Activated naive CD8-positive, alpha-beta T cell treated with anti-CD3 and anti-CD28 coated beads for 36 hours (primary cell): Measurements from ENCODE around the gene OTOG. TPM values are rescaled to one million over a fixed set of nuclear protein-coding genes. Genes with fewer than 3 reads are reported as not detected.

ENCODE experiments used
- DNase-seq: peaks from one replicate; pipeline ENCODE4 v3.0.0; 2021
- H3K27ac Mint-ChIP-seq: one replicate; pipeline ENCODE4 v1.8.0; 2022; ENCODE audit warnings: mild to moderate bottlenecking, moderate library complexity, mixed read lengths
- H3K27me3 Mint-ChIP-seq: one replicate; pipeline ENCODE4 v1.8.0; 2022; ENCODE audit warnings: mild to moderate bottlenecking, mixed read lengths
- H3K36me3 Mint-ChIP-seq: one replicate; pipeline ENCODE4 v1.8.0; 2021; ENCODE audit warnings: mild to moderate bottlenecking, mixed read lengths
- H3K4me1 Mint-ChIP-seq: one replicate; pipeline ENCODE4 v1.8.0; 2021; ENCODE audit warnings: mixed read lengths
- H3K4me3 Mint-ChIP-seq: one replicate; pipeline ENCODE4 v1.8.0; 2022; ENCODE audit warnings: mild to moderate bottlenecking, moderate library complexity, mixed read lengths
- H3K9me3 Mint-ChIP-seq: one replicate; pipeline ENCODE4 v1.8.0; 2022; ENCODE audit warnings: mixed read lengths
- total RNA-seq, 2 experiments: library from RNA; stranded (reverse); gene quantifications; one replicate each; pipeline ENCODE4 v1.2.3, GENCODE V29; 2021

Gene OTOG
- total RNA-seq, 2 experiments from 2014 or later, result not detected

- Mint-ChIP-seq H3K36me3 (no peaks in the 10 kb centered on the region), H3K27me3 (peaks cover 41% of the 10 kb centered on the region), H3K9me3 (no peaks in the 10 kb centered on the region), H3K4me1 (peaks cover 2% of the 10 kb centered on the region), H3K27ac (no peak overlapping the region), H3K4me3 (no peak overlapping the region)
- no peak for DNase-seq
Observed at GRCh38 chr11:17543041-17543440, 4.0 kb upstream of the OTOG start.

GRCh38 chr11:17543574-17544180 lies 3.4 kb upstream of the OTOG start:
- Mint-ChIP-seq H3K27me3 (peaks cover 41% of the 10 kb centered on the region), H3K27ac (no peak overlapping the region), H3K4me3 (no peak overlapping the region), H3K9me3 (no peaks in the 10 kb centered on the region), H3K4me1 (peaks cover 2% of the 10 kb centered on the region), H3K36me3 (no peaks in the 10 kb centered on the region)
- DNase-seq, result no peak

GRCh38 chr11:17544181-17544622 lies 2.9 kb upstream of the OTOG start, which contains the start of gene USH1C:
Gene USH1C, minus strand, starts transcription at chr11:17544416. Its CDS starts 109 bp downstream, at chr11:17544307.
- peaks cover 47% of the 10 kb centered on the region for H3K27me3 Mint-ChIP-seq
- no peak within 1 kb of the TSS for H3K27ac Mint-ChIP-seq
- DNase-seq, result peak; percentile 52

GRCh38 chr11:17546240-17546639 lies 819 bp upstream of the OTOG start:
- no peaks in the 10 kb centered on the region for H3K36me3 Mint-ChIP-seq
- H3K27ac Mint-ChIP-seq, result no peak overlapping the region
- no peaks in the 10 kb centered on the region for H3K9me3 Mint-ChIP-seq
- H3K4me1 Mint-ChIP-seq, result peaks cover 8% of the 10 kb centered on the region
- DNase-seq, result no peak
- H3K4me3 Mint-ChIP-seq, result no peak overlapping the region
- H3K27me3 Mint-ChIP-seq, result peaks cover 54% of the 10 kb centered on the region

More at GRCh38 chr11:17544181-17544622, 2.9 kb upstream of the OTOG start, which contains the start of gene USH1C:
- H3K4me3 Mint-ChIP-seq, result peak within 1 kb of the TSS; percentile 18
- no peaks in the 10 kb centered on the region for H3K9me3 Mint-ChIP-seq
- peaks cover 2% of the 10 kb centered on the region for H3K4me1 Mint-ChIP-seq
- H3K36me3 Mint-ChIP-seq, result no peaks in the 10 kb centered on the region

- Mint-ChIP-seq H3K9me3 (no peaks in the 10 kb centered on the region), H3K36me3 (no peaks in the 10 kb centered on the region), H3K4me1 (peaks cover 8% of the 10 kb centered on the region), H3K27me3 (peaks cover 57% of the 10 kb centered on the region), H3K4me3 (no peak overlapping the region), H3K27ac (no peak overlapping the region)
- DNase-seq, result no peak
Observed at GRCh38 chr11:17547932-17548331, 873 bp downstream of the OTOG start.

GRCh38 chr11:17548444-17548843 lies 1.4 kb downstream of the OTOG start:
- Mint-ChIP-seq H3K27me3 (peaks cover 57% of the 10 kb centered on the region), H3K4me3 (no peak overlapping the region), H3K9me3 (no peaks in the 10 kb centered on the region), H3K4me1 (peaks cover 8% of the 10 kb centered on the region), H3K27ac (no peak overlapping the region), H3K36me3 (no peaks in the 10 kb centered on the region)
- DNase-seq, result no peak

GRCh38 chr11:17550450-17551346 lies 3.6 kb downstream of the OTOG start:
- Mint-ChIP-seq H3K27ac (peak overlapping the region; percentile 21), H3K4me3 (no peak overlapping the region), H3K4me1 (peaks cover 6% of the 10 kb centered on the region), H3K27me3 (peaks cover 37% of the 10 kb centered on the region), H3K9me3 (no peaks in the 10 kb centered on the region), H3K36me3 (no peaks in the 10 kb centered on the region)
- no peak for DNase-seq

- H3K9me3 Mint-ChIP-seq, result no peaks in the 10 kb centered on the region
- H3K4me1 Mint-ChIP-seq, result peaks cover 6% of the 10 kb centered on the region
- H3K4me3 Mint-ChIP-seq, result no peak overlapping the region
- peaks cover 30% of the 10 kb centered on the region for H3K27me3 Mint-ChIP-seq
- no peak for DNase-seq
- H3K36me3 Mint-ChIP-seq, result no peaks in the 10 kb centered on the region
- H3K27ac Mint-ChIP-seq, result no peak overlapping the region
Observed at GRCh38 chr11:17551347-17552040, 4.4 kb downstream of the OTOG start.

- no peak overlapping the region for H3K27ac Mint-ChIP-seq
- H3K4me3 Mint-ChIP-seq, result no peak overlapping the region
- H3K27me3 Mint-ChIP-seq, result peaks cover 27% of the 10 kb centered on the region
- H3K4me1 Mint-ChIP-seq, result peaks cover 6% of the 10 kb centered on the region
- H3K36me3 Mint-ChIP-seq, result no peaks in the 10 kb centered on the region
- no peaks in the 10 kb centered on the region for H3K9me3 Mint-ChIP-seq
- no peak for DNase-seq
Observed at GRCh38 chr11:17552041-17552355, 4.9 kb downstream of the OTOG start.

GRCh38 chr11:17552392-17553248 lies 5.6 kb downstream of the OTOG start:
- Mint-ChIP-seq H3K4me3 (no peak overlapping the region), H3K27ac (no peak overlapping the region), H3K9me3 (no peaks in the 10 kb centered on the region), H3K4me1 (peaks cover 6% of the 10 kb centered on the region), H3K36me3 (no peaks in the 10 kb centered on the region), H3K27me3 (peaks cover 24% of the 10 kb centered on the region)
- DNase-seq, result no peak

GRCh38 chr11:17553249-17553546 lies 6.1 kb downstream of the OTOG start:
- no peaks in the 10 kb centered on the region for H3K9me3 Mint-ChIP-seq
- no peak for DNase-seq
- no peaks in the 10 kb centered on the region for H3K36me3 Mint-ChIP-seq
- H3K27me3 Mint-ChIP-seq, result peaks cover 20% of the 10 kb centered on the region
- H3K27ac Mint-ChIP-seq, result no peak overlapping the region
- H3K4me3 Mint-ChIP-seq, result no peak overlapping the region
- peaks cover 6% of the 10 kb centered on the region for H3K4me1 Mint-ChIP-seq

GRCh38 chr11:17554487-17554886 lies 7.4 kb downstream of the OTOG start:
- peaks cover 5% of the 10 kb centered on the region for H3K4me1 Mint-ChIP-seq
- H3K4me3 Mint-ChIP-seq, result no peak overlapping the region
- H3K9me3 Mint-ChIP-seq, result no peaks in the 10 kb centered on the region
- H3K27ac Mint-ChIP-seq, result no peak overlapping the region
- H3K36me3 Mint-ChIP-seq, result no peaks in the 10 kb centered on the region
- H3K27me3 Mint-ChIP-seq, result peaks cover 12% of the 10 kb centered on the region
- no peak for DNase-seq

GRCh38 chr11:17556999-17557398 lies 9.9 kb downstream of the OTOG start:
- Mint-ChIP-seq H3K36me3 (no peaks in the 10 kb centered on the region), H3K4me1 (no peaks in the 10 kb centered on the region), H3K4me3 (no peak overlapping the region), H3K27me3 (peaks cover 8% of the 10 kb centered on the region), H3K27ac (no peak overlapping the region), H3K9me3 (no peaks in the 10 kb centered on the region)
- no peak for DNase-seq

- Mint-ChIP-seq H3K9me3 (no peaks in the 10 kb centered on the region), H3K4me3 (no peak overlapping the region), H3K36me3 (no peaks in the 10 kb centered on the region), H3K4me1 (no peaks in the 10 kb centered on the region), H3K27ac (no peak overlapping the region), H3K27me3 (peaks cover 4% of the 10 kb centered on the region)
- DNase-seq, result no peak
Observed at GRCh38 chr11:17558025-17558780, 11.1 kb downstream of the OTOG start.
